Peyer's patch (tissue), 4 donors: Measurements from ENCODE around the gene ARL5A. TPM values are rescaled to one million over a fixed set of nuclear protein-coding genes. Genes with fewer than 3 reads are reported as not detected.

ENCODE experiments used
- DNase-seq, 3 donors: peaks; one replicate each; pipeline ENCODE4 v3.0.0-alpha.2; 2017 to 2019
- H3K27ac ChIP-seq, 4 donors: fragments of 200-600 bp; sonication (generic); one replicate each; pipeline ENCODE4 v1.5.1; 2016 to 2019
- H3K27me3 ChIP-seq, 2 donors: fragments of 200-600 bp; sonication (generic); one replicate each; pipeline ENCODE4 v1.5.1; 2019
- H3K36me3 ChIP-seq, 3 donors: fragments of 200-600 bp; sonication (generic); one replicate each; pipeline ENCODE4 v1.5.1; 2016 to 2019
- H3K4me1 ChIP-seq, 4 donors: fragments of 200-600 bp; sonication (generic); one replicate each; pipeline ENCODE4 v1.5.1; 2016 to 2019
- H3K4me3 ChIP-seq, 4 donors: fragments of 200-600 bp; sonication (generic); 1 replicate in 3 of 4; 2 replicates in 1 of 4; pipeline ENCODE4 v1.5.1; 2016 to 2019; ENCODE audit warnings: mild to moderate bottlenecking in 1 of 4
- H3K9me3 ChIP-seq, 4 donors: fragments of 200-600 bp; sonication (generic); one replicate each; pipeline ENCODE4 v1.5.1; 2016 to 2019; ENCODE audit warnings: mild to moderate bottlenecking in 1 of 4
- CTCF ChIP-seq, 6 experiments: fragments of 450-650 bp in 4 of 6; fragments of 200-600 bp in 2 of 6; sonication (generic) in 1 of 6; IDR thresholded peaks; one replicate each; pipeline ENCODE4 v1.5.1; 2017 to 2019; ENCODE audit warnings: antibody characterized with exemption in 6 of 6, mild to moderate bottlenecking in 3 of 6, moderate library complexity in 1 of 6
- POLR2A ChIP-seq, 2 donors: fragments of 450-650 bp; IDR thresholded peaks; one replicate each; pipeline ENCODE4 v1.5.1; 2017; ENCODE audit warnings: antibody characterized with exemption in 2 of 2, mild to moderate bottlenecking in 2 of 2, moderate library complexity in 2 of 2
- total RNA-seq, 4 donors: library from RNA; depleted of rRNA; stranded (reverse); fragments of >200 nt; gene quantifications; one replicate each; pipeline ENCODE4 v1.1.0, GENCODE V29; 2016

ARL5A gene
- total RNA-seq, 4 donors from 2014 or later, result 34.7 to 85.5 (median 56.5) TPM

- peaks cover 0 to 28% (median 0%) of the 10 kb centered on the region in 3 donors for H3K36me3 ChIP-seq
- no peak overlapping the region for H3K27ac ChIP-seq
- DNase-seq, result no peak
- no peak overlapping the region for H3K4me3 ChIP-seq
- H3K9me3 ChIP-seq, result no peaks in the 10 kb centered on the region
- H3K4me1 ChIP-seq, result no peaks in the 10 kb centered on the region
- no peaks in the 10 kb centered on the region for H3K27me3 ChIP-seq
- no peak for TF ChIP-seq POLR2A (IDR thresholded peaks at IDR 0.05)
- no peak for TF ChIP-seq CTCF (IDR thresholded peaks at IDR 0.05)
These were observed 22.9 kb downstream of the ARL5A start for GRCh38 chr2:151805343-151805742.

- H3K4me3 ChIP-seq, result no peak overlapping the region
- H3K27me3 ChIP-seq, result no peaks in the 10 kb centered on the region
- H3K27ac ChIP-seq, result no peak overlapping the region
- TF ChIP-seq POLR2A (IDR thresholded peaks at IDR 0.05), result no peak
- TF ChIP-seq CTCF (IDR thresholded peaks at IDR 0.05), result no peak
- no peaks in the 10 kb centered on the region for H3K9me3 ChIP-seq
- DNase-seq, result no peak
- H3K4me1 ChIP-seq, result no peaks in the 10 kb centered on the region
- H3K36me3 ChIP-seq, result peaks cover 0 to 28% (median 0%) of the 10 kb centered on the region in 3 donors
These were observed 24.4 kb downstream of the ARL5A start for GRCh38 chr2:151803811-151804210.

GRCh38 chr2:151802315-151802714 lies 25.9 kb downstream of the ARL5A start:
- DNase-seq, result no peak
- Histone ChIP-seq H3K9me3 (no peaks in the 10 kb centered on the region), H3K36me3 (peaks cover 0 to 31% (median 0%) of the 10 kb centered on the region in 3 donors), H3K4me3 (no peak overlapping the region), H3K4me1 (no peaks in the 10 kb centered on the region), H3K27me3 (no peaks in the 10 kb centered on the region), H3K27ac (no peak overlapping the region)
- TF ChIP-seq CTCF (IDR thresholded peaks at IDR 0.05) (no peak), POLR2A (IDR thresholded peaks at IDR 0.05) (no peak)

- no peaks in the 10 kb centered on the region for H3K9me3 ChIP-seq
- H3K27ac ChIP-seq, result no peak overlapping the region
- no peaks in the 10 kb centered on the region for H3K27me3 ChIP-seq
- no peak for DNase-seq
- H3K4me3 ChIP-seq, result no peak overlapping the region
- TF ChIP-seq POLR2A (IDR thresholded peaks at IDR 0.05) (no peak), CTCF (IDR thresholded peaks at IDR 0.05) (no peak)
- no peaks in the 10 kb centered on the region for H3K4me1 ChIP-seq
- H3K36me3 ChIP-seq, result peaks cover 0 to 15% (median 0%) of the 10 kb centered on the region in 3 donors
These were observed 28.3 kb downstream of the ARL5A start for GRCh38 chr2:151799886-151800292.

GRCh38 chr2:151796774-151797173 lies 31.4 kb downstream of the ARL5A start:
- no peak for DNase-seq
- no peak overlapping the region for H3K4me3 ChIP-seq
- no peaks in the 10 kb centered on the region for H3K27me3 ChIP-seq
- H3K27ac ChIP-seq, result no peak overlapping the region
- H3K4me1 ChIP-seq, result no peaks in the 10 kb centered on the region
- TF ChIP-seq CTCF (IDR thresholded peaks at IDR 0.05) (no peak), POLR2A (IDR thresholded peaks at IDR 0.05) (no peak)
- H3K9me3 ChIP-seq, result no peaks in the 10 kb centered on the region
- peaks cover 0 to 14% (median 0%) of the 10 kb centered on the region in 3 donors for H3K36me3 ChIP-seq
